ENCODE data around the gene ULK4.
"Not testable (repeated sequence)": the region's sequence is repeated elsewhere in the genome, so short reads cannot be mapped to it uniquely, and the experiment has no call there.

ULK4 gene

DNA sequence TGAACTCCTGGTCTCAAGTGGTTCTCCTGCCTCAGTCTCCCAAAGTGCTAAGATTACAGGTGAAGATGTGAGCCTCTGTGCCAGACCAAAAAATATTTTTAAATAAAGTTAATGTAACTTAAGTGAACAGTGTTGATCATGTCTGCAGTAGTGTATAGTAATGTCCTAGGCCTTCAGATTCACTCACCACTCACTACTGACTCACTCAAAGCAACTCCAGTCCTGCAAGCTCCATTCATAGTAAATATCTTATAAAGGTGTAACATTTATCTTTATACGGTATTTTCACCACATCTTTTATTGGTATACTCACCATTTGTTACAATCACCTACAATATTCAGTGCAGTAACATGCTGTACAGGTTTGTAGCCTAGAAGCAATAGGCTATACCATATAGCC is 264.2 kb downstream of the ULK4 start:
- TF ChIP-seq, protein P1, sequence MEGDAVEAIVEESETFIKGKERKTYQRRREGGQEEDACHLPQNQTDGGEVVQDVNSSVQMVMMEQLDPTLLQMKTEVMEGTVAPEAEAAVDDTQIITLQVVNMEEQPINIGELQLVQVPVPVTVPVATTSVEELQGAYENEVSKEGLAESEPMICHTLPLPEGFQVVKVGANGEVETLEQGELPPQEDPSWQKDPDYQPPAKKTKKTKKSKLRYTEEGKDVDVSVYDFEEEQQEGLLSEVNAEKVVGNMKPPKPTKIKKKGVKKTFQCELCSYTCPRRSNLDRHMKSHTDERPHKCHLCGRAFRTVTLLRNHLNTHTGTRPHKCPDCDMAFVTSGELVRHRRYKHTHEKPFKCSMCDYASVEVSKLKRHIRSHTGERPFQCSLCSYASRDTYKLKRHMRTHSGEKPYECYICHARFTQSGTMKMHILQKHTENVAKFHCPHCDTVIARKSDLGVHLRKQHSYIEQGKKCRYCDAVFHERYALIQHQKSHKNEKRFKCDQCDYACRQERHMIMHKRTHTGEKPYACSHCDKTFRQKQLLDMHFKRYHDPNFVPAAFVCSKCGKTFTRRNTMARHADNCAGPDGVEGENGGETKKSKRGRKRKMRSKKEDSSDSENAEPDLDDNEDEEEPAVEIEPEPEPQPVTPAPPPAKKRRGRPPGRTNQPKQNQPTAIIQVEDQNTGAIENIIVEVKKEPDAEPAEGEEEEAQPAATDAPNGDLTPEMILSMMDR (IDR thresholded peaks at IDR 0.05; ENCODE audit: extremely low read depth, missing control alignments), result no peak
- no peak for DNase-seq (ENCODE audit: low spot score)

DNA sequence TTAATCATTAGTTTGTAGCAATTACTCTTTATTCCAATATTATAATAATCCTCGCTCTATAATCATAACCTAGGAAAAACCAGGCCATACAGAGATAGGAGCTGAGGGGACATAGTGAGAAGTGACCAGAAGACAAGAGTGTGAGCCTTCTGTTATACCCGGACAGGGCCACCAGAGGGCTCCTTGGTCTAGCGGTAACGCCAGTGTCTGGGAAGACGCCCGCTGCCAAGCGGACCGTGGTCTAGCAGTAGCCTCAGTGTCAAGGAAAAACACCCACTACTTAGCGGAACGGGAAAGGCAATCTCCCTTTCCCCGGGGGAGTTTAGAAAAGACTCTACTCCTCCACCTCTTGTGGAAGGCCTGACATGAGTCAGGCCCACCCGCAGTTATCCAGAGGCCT is 266.1 kb downstream of the ULK4 start:
- not testable (repeated sequence) for DNase-seq (ENCODE audit: low spot score)

DNA sequence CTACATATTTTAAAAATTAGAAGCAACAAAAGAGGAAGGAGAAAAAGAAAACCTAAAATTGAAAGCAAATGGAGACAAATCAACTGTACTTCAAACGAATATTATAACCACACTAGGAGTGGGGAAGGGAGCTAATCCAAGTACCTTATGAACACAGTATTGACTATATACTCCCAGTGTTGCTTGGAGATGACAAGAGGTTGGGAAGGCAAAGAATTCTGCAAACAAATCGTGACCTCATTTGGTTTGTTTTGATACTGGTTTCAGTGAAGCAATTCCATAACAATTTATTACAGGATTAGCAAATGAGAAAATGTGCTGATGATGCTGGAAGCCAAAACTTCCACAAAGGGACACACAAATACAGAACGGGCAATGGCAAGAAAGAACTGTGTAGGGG is 268.1 kb downstream of the ULK4 start:
- TF ChIP-seq, protein P1 (IDR thresholded peaks at IDR 0.05; ENCODE audit: extremely low read depth, missing control alignments), result no peak
- DNase-seq (ENCODE audit: low spot score), result no peak

DNA sequence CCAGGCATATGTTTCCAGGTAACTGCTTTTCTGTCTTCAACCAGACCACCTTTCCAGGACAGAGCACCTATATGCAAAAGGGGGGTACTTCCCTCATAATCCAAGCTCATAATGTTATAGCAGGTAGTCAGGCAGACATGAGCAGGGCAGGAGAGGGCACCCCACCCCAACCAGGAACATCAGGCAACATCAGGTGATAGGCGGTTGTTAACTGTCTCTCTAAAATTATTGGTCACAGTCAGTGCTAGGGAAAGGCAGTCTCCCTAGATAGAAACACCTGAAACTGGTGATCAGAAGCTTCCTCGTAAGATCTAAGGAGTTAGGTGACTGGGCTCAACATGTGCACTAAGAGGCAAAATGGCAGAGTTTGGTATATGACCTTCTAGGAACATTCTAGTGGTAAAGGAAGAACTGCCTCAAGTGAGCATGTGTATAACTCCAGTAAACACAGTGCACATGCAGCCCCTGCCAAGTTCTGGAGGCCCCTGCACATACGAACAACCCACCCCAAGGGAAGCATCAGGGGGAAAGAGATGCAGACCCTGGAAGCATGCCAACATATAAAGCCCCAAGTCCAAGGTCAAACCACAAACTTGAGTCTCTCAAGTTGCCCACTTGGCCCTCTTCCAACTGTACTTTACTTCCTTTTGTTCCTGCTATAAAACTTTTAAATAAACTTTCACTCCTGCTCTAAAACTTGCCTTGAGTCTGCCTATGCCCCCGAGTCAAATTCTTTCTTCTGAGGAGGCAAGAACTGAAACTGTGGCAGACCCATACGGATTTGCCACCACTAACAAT is 270.9 kb downstream of the ULK4 start:
- no peak for DNase-seq (ENCODE audit: low spot score)
- TF ChIP-seq, protein P1 (IDR thresholded peaks at IDR 0.05; ENCODE audit: extremely low read depth, missing control alignments), result no peak

DNA sequence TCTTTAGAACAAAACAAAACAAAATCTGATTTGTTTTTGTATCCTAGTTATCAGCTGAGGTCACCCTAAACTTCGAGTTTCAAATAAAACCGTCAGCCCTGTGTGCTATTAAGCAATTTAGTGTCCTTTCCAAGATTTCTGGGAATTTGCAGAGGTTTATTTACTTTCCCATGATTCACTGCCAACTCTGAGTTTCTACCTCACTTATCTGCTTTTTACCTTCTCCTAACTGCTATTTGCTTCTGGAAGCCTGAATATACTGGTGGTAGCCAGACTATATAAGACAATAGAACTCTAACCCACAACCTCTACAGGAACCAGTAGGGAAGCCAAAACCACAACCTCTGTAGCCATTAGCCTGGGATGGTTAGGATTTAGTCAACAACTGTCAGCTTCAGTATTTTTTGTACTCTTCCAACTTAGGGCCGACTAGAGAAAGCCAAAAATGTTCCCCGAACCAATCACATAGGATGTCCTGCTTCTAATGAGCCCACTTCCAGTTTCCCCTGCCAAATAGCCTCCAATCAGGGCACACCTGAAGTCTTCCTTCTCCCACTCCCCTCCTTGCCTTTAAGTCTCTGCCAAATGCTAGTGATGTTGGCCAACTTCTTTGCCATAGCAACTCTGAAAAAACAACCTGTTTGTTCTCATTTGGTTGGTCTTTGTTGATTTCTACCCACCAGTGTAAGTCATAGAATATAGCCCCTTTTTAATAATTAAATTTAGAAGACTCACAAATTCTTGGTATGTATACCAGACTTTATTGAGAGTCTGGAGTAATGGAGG is 273.1 kb downstream of the ULK4 start:
- no peak for DNase-seq (ENCODE audit: low spot score)
- TF ChIP-seq, protein P1 (IDR thresholded peaks at IDR 0.05; ENCODE audit: extremely low read depth, missing control alignments), result no peak

DNA sequence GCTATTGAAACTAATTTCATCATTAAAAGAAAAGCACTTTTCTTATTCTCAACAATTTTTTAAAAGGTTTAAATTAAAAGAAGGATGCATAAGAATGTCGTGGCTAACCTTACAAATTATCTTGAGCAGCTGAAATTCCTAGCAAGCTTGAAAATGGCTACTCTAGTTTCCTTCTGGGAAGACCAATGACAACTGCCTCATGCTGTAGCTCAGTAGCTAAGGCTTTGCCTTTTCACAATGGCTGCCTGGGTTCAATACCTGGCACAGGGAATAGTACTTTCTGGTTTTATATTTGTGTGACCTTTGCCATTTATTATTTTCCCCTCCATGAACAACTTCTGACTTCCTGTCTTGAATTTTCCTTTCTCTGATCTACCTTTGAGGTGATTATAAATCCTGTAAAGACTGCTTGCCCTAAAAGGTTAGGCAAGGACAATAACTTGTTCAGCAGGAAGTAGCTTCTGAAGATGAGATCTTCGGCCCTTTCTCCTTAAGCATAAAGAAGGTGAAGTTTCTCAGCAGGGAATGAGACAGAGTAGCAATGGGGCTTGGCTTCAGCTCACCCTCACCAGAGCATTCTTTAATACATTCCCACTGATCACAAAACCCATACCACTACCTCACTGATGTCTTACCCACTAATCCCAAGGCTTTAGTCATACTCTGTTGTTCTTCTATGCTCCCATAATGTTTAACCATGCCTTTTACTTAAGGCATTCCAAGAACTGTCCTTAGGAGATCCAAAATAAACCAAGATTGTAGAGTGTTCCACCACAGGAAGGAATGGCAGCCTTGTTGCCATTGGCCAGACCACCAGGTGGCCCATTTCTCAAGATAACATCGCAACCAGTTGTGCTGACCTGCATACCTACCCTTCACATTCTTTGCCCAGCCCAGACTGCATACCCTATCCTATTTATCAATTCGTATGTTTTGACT is 276.8 kb downstream of the ULK4 start:
- TF ChIP-seq, protein P1 (IDR thresholded peaks at IDR 0.05; ENCODE audit: extremely low read depth, missing control alignments), result no peak
- no peak for DNase-seq (ENCODE audit: low spot score)

DNA sequence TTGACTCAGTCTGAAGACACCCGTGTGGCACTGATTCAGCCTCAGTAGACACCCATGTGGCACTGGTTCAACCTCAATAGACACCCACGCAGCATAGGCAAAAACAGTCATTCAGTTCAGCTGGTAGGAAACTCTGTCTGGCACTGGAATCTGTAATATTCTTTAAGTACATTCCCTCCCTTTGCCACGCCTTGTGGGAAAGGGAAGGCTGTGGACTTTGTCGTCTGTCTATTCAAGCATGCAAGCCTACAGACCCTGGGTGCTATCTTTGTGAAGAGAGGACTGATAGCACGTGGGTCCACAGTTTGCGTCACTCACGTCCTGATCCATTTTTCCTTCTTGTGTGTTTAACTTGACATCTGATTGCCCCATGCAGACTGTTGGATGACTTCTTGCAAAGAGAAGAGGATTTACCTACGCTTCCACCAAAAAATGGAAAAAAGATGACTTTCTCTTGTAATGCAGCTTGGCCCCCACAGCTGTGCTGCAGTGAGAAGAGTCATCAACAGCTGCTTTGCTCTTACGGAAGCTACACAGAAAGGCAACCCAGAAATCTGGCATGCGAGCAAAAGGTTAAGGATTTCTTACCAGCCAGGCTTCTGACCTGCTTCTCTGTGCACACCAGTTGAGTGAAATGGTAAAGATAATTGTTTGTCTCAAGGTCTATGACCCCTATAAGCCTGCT is 278.1 kb downstream of the ULK4 start:
- DNase-seq (ENCODE audit: low spot score), result no peak
- TF ChIP-seq, protein P1 (IDR thresholded peaks at IDR 0.05; ENCODE audit: extremely low read depth, missing control alignments), result no peak

All from GM20000 (cell line).